C4-2B (cell line): ENCODE data around the gene TGM6.

Source experiments
- CTCF ChIP-seq: fragments of 450-650 bp; conservative IDR thresholded peaks from 2 replicates; pipeline ENCODE4 v1.5.1; 2017; ENCODE audit warnings: mild to moderate bottlenecking
- ZFX ChIP-seq: fragments of 450-650 bp; IDR thresholded peaks from 2 replicates; pipeline ENCODE4 v1.6.1; 2017

- TF ChIP-seq CTCF (no peak), ZFX (no peak)
Measured at GRCh38 chr20:2460752-2461424, 80.2 kb downstream of the TGM6 start.
